Measurements from ENCODE around the gene MLLT6.

Gene MLLT6

DNA sequence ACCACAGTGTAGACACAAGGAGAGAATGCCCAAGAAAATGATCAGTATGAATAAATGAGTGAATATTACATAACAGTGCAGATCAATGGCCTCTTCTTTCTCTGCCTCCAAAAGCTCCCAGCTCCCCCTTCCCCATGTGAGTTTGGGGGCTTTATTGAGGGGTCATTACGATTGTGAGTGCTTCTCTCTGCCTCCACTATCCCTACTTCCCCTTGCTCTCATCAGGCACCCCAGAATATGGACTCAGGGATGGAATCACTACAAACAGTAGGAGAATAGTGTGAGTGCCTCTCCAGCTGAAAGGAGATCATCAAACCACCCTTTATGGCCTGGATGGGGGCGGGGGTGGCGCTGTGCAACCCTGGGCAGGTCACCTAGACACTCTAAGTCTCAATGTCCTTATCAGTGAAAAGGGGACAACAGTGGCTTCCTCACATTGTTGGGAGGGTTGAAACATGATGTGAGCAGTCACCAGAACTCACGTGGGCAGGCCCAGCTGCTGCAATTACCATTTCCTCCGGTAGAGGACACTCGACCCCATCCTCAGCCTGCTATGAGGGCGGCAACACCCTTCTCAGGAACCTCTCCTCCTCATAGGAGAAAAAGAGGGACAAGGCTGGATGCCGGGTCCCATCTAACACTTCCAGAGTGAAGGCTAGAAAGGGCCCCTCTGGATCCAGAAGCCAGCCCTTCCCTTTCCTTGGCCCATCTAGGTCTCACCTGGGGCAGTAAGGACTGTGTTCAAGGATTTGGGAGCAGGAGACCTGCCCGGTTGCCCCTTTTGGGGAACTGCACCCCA lies 28.2 kb upstream of the MLLT6 start:
- FAIRE-seq = no peak

DNA sequence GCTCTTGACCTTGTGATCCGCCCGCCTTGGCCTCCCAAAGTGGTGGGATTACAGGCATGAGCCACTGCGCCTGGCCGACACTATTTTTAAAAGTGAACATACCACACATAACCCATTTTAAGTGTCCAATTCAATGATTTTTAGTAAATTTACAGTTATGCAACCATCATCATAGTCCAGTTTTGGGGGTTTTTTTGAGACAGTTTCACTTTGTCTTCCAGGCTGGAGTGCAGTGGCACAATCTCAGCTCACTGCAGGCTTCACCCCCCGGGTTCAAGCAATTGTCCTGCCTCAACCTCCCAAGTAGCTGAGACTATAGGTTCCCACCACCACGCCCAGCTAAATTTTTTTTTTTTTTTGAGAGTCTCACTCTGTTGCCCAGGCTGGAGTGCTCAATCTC lies 27.3 kb upstream of the MLLT6 start:
- no peak for FAIRE-seq

DNA sequence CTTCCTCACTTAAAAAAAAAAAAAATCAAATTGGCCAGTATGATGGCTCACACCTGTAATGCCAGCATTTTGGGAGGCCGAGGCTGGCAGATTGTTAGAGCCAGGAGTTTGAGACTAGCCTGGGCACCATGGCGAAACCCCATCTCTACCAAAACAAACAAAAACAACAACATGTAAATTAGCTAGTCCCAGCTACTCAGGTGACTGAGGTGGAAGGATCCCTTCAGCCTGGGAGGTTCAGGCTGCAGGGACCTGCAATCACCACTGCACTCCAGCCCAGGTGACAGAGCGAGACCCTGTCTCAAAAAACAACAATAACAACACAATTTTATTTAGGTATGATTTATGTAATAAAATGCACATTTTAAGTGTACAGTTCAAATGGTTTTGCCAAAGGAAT lies 24.0 kb upstream of the MLLT6 start:
- FAIRE-seq = no peak

GRCh38 chr17:38685491-38685890 lies 19.6 kb upstream of the MLLT6 start:
- FAIRE-seq = no peak

- FAIRE-seq = no peak
Observed at GRCh38 chr17:38687286-38687685, 17.8 kb upstream of the MLLT6 start.

DNA sequence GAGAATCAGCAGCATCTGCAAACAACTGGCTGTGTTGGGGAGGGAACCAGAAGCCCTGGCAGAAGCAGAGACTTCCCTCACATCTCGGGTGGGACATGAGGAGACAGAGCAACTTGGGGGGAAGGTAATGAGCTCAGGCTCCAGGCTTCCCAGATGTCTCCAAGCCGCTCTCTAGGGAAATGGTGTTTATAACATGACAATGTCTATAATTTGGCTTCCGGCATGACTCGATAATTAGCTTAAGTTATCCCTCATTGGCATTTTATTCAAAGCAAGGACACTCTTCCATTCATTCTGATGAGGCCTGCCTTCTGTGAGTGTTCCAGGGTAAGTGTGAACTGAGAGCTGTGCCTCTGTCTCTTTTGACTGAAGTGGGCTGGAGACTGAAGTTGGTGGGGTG lies 14.7 kb upstream of the MLLT6 start:
- no peak for FAIRE-seq

DNA sequence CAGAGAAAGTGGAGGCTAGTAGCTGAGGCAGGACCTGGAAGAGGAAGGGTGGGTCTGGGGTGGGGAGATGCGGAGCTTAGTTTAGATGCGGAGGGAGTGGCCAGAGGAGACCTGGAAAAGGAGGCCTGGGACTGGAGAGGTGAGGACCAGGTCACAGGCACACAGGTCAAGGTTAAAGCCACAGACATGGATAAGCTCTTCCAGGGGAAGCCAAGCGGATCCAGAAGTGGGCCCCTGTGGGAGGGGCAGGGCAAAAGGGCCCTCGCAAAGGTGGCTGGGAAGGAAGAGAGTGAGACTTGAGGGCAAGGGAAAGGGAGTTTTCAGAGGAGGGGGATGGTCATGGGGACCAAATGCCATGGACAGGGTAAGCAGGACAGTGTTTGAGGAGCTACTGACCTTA lies 13.9 kb upstream of the MLLT6 start:
- no peak for FAIRE-seq

GRCh38 chr17:38693700-38694329 lies 11.3 kb upstream of the MLLT6 start:
- no peak for FAIRE-seq

DNA sequence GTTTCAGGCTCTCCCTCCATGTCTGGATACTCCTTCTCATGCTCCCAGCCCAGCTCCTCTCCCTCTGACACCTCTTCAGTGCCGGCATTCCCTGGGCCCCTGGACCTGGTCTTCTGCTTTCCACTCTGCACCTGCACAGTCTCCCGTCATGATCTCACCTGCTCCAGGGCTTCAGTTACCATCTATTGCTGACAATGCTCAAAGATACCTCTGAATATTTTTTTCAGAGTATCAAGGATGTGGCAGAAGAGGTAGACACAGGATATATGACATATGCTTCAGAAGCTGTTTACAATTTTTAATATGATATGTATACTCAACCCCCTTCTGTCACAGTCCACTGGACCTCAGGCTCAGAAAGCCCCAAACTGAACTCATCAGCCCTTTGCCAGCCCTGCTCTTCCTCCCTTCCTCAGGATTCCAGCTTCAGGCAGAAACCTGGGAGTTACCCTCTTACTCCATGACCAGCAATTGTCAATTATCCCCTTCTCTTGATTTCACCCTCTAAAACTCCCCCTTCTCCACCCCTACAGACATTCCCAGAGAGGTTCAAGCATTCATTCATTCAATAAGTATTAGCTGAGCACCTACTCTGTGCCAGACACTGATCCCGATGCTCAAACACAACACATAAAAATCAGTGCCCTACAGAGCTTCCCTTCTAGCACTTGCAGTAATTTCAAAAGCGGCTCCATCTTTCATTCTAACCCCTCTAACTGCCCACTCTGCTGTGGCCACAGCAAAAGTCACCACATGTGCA lies 7.8 kb upstream of the MLLT6 start:
- no peak for FAIRE-seq

DNA sequence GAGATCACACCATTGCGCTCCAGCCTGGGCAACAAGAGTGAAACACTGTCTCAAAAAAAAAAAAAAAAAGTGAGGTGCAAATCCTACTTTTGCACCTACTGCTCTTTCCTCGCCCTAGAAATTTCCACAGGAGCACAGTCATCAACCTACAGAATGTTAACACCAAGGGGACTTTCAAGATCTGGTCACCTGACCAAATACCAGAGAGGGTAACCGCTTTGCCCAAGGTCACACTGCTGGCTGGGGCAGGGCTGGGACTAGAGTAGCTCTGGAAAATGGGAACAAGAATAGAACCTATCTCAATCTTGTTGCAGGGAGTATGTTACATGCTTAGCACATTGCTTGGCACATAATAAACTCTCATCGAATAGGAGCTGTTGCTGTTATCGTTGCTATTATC lies 6.3 kb upstream of the MLLT6 start:
- no peak for FAIRE-seq

- no peak for FAIRE-seq
Observed at GRCh38 chr17:38701504-38702165, 3.4 kb upstream of the MLLT6 start.

DNA sequence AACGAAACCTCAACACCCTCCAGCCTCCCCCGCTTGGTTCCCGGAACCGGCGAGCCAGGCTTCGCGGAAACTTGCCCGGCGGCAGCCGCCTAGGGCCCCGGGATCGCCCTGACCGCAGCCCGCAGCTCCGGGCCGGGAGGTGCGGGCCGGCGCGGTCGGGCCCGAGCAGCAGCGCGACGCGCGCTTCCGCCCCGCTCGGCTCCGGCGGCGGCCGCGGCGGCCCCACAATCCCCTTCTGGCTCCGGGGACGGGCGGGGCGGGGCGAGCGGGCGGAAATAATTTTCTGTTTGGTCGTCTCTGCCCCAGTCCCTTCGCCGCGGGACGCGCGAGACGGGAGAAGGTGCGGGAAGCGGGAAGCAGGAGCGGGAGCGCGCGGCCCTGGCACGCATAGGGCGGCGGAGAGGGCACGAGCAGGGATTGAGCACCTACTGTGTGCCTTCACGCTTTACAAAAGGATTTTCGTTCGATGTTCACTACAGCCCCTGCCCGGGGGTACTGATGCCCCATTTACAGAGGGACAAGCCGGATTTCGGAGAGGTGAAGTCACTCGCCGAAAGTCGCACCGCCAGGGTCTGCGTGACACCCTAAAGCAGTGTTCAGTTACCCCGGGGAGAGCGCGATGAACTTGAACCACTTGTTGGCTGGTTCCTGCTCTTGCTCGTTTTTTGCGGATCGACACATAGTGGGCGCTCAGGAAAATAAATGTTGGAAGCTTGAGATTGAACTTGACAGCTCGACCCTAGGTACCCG lies 2.7 kb upstream of the MLLT6 start:
- no peak for FAIRE-seq

- no peak for FAIRE-seq
Observed at GRCh38 chr17:38702916-38703741, 1.9 kb upstream of the MLLT6 start.

- FAIRE-seq = no peak
Observed at GRCh38 chr17:38703742-38704605, 1.1 kb upstream of the MLLT6 start.

DNA sequence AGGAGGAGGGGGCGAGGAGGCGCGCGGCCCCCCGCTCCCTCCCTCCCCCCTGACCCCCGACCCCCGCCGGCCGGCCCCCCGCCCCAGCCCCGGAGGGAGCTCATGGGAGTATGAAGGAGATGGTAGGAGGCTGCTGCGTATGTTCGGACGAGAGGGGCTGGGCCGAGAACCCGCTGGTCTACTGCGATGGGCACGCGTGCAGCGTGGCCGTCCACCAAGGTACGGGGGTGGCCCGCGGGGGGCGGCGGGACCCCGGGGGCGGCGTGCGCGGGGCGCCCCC lies 390 bp downstream of the MLLT6 start:
- FAIRE-seq = no peak

GRCh38 chr17:38705803-38706504 lies 881 bp downstream of the MLLT6 start:
- FAIRE-seq = no peak

DNA sequence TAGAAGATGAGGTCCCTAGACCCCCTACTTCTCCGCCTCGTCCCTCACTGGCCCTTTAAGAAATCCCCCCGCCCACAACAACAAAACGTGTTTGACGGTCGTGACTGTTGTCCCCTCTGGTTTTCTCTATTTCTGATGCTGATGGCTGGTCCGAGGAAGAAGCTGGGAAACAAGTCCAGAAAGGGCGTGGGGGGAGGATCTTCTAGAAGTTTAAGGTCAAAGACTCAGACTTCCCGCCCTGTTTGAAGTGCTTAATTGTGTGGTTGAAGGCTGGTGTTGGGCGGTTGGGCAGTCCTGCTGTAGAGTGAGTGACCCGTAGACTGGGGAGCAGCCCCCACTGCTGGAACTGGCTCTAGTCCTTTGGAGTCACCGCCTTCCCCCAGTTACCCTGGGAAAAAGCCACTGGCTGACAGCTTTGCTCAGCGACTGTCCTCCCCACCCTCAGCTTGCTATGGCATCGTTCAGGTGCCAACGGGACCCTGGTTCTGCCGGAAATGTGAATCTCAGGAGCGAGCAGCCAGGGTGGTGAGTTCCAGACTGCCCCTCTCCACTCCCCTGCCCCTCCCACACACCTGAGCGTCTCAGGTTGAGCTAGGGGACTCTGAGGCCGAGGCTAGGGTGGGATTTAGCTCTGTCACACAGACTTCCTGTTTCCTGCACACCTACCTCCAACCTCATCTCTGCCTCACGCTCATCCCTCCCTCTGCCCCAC lies 1.6 kb downstream of the MLLT6 start:
- FAIRE-seq = no peak

DNA sequence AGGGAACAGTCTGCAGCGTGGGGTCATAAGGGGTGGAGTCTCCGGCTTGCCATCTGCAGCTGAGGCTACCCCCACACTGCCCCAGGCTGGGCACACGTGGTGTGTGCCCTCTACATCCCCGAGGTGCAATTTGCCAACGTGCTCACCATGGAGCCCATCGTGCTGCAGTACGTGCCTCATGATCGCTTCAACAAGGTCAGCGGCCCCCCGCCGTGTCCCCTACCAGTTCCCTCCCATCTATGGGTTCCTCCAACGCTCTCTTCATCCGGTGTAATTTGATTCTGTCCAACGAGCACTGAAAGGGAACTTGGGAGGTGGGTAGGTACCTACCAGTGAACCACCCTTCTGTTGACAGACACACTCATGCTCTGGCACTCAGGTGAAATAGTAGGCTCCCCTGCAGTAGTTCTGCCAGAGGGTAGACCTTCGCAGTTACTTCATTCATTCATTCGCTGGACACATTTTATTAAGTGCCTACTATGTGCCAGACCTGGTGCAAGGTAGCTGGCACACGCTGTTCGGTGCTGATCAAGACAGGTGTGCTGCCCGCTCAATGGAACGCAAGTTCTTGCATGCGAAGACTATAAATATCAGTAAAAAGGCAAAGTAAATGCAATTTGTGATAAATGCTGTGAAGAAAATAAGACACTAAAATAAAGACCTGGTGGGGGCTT lies 2.7 kb downstream of the MLLT6 start:
- no peak for FAIRE-seq
